Hepatocyte (in vitro differentiated cells): ENCODE results near the gene SYNE2. TPM values are rescaled to one million over a fixed set of nuclear protein-coding genes. Genes with fewer than 3 reads are reported as not detected.

Experiments
- DNase-seq: peaks from one replicate; pipeline ENCODE4 v3.0.0-alpha.2; 2016; ENCODE audit warnings: low spot score
- H2AFZ ChIP-seq: fragments of 200-600 bp; sonication (generic); 2 replicates; pipeline ENCODE4 v1.6.0; 2016; ENCODE audit warnings: antibody characterized with exemption, mild to moderate bottlenecking
- H3K27ac ChIP-seq: fragments of 200-600 bp; sonication (generic); 2 replicates; pipeline ENCODE4 v1.5.1; 2016; ENCODE audit warnings: mild to moderate bottlenecking
- H3K27me3 ChIP-seq: fragments of 200-600 bp; sonication (generic); 2 replicates; pipeline ENCODE4 v1.6.1; 2016
- H3K36me3 ChIP-seq: fragments of 200-600 bp; sonication (generic); replicated peaks from 2 replicates; pipeline ENCODE4 v1.5.1; 2016; ENCODE audit warnings: low read depth; ENCODE audit not compliant: insufficient read depth
- H3K4me1 ChIP-seq: fragments of 200-600 bp; sonication (generic); 2 replicates; pipeline ENCODE4 v1.5.1; 2016; ENCODE audit warnings: mild to moderate bottlenecking, moderate library complexity; ENCODE audit not compliant: insufficient read depth
- H3K4me2 ChIP-seq: fragments of 200-600 bp; sonication (generic); 2 replicates; pipeline ENCODE4 v1.6.0; 2016
- H3K4me3 ChIP-seq: fragments of 200-600 bp; sonication (generic); 2 replicates; pipeline ENCODE4 v1.5.1; 2016; ENCODE audit warnings: mild to moderate bottlenecking
- H3K79me2 ChIP-seq: fragments of 200-600 bp; sonication (generic); 2 replicates; pipeline ENCODE4 v1.6.0; 2017; ENCODE audit warnings: mild to moderate bottlenecking
- H3K9me2 ChIP-seq: fragments of 200-600 bp; sonication (generic); replicated peaks from 2 replicates; pipeline ENCODE4 v1.6.0; 2017; ENCODE audit warnings: mild to moderate bottlenecking; ENCODE audit not compliant: insufficient read depth
- H3K9me3 ChIP-seq: fragments of 200-600 bp; sonication (generic); 2 replicates; pipeline ENCODE4 v1.5.1; 2016; ENCODE audit warnings: low read depth, mild to moderate bottlenecking
- H4K20me1 ChIP-seq: fragments of 200-600 bp; sonication (generic); 2 replicates; pipeline ENCODE4 v1.6.0; 2016; ENCODE audit warnings: mild to moderate bottlenecking; ENCODE audit not compliant: insufficient read depth, poor library complexity, severe bottlenecking
- EZH2 ChIP-seq: fragments of 200-600 bp; sonication (generic); IDR thresholded peaks from 2 replicates; pipeline ENCODE4 v1.6.1; 2016; ENCODE audit warnings: antibody characterized with exemption, mild to moderate bottlenecking, borderline replicate concordance
- EZH2phosphoT487 ChIP-seq: fragments of 200-600 bp; sonication (generic); IDR thresholded peaks from one replicate; pipeline ENCODE4 v1.6.1; 2018; ENCODE audit warnings: antibody characterized with exemption, mild to moderate bottlenecking, low read depth, moderate library complexity; ENCODE audit not compliant: unreplicated experiment, severe bottlenecking
- WGBS: methylation state at CpG from one replicate; pipeline ENCODE4 v1.1.6; 2016; ENCODE audit warnings: low lambda C conversion rate; ENCODE audit errors: missing lambda C conversion rate; 5-methylcytosine and 5-hydroxymethylcytosine counted together
- polyA plus RNA-seq: library from polyadenylated mRNA; unstranded; fragments of >200 nt; fragmentation: Nextera tagmentation; extraction: Ambion mirVana; gene quantifications from 2 replicates; pipeline ENCODE4 v1.2.1, GENCODE V29; 2016
- total RNA-seq: library from RNA; depleted of rRNA; stranded (reverse); fragments of >200 nt; gene quantifications from 2 replicates; pipeline ENCODE4 v1.2.3, GENCODE V29; 2014
- TF ChIP-seq, protein P1 (sequence below): fragments of 200-600 bp; sonication (generic); IDR thresholded peaks from 2 replicates; pipeline ENCODE4 v1.5.1; 2016; ENCODE audit warnings: antibody characterized with exemption, mild to moderate bottlenecking; ENCODE audit not compliant: poor library complexity

SYNE2 gene
- total and polyA plus RNA-seq, 2 experiments from 2014 or later = 21.0 to 58.6 TPM

- no peaks in the 10 kb centered on the region for H3K4me1 ChIP-seq
- no peaks in the 10 kb centered on the region for H3K9me3 ChIP-seq
- no peaks in the 10 kb centered on the region for H3K79me2 ChIP-seq
- H3K9me2 ChIP-seq = no peaks in the 10 kb centered on the region
- H3K4me2 ChIP-seq = no peak overlapping the region
- DNase-seq = no peak
- WGBS = 74% methylated on average over 1 of the region's 1 CpG
- no peaks in the 10 kb centered on the region for H4K20me1 ChIP-seq
- no peak overlapping the region for H3K4me3 ChIP-seq
- H3K27me3 ChIP-seq = no peaks in the 10 kb centered on the region
- no peak overlapping the region for H2AFZ ChIP-seq
- no peak overlapping the region for H3K27ac ChIP-seq
- H3K36me3 ChIP-seq = no peaks in the 10 kb centered on the region
- TF ChIP-seq EZH2 (no peak), EZH2phosphoT487 (no peak)
- TF ChIP-seq, protein P1, sequence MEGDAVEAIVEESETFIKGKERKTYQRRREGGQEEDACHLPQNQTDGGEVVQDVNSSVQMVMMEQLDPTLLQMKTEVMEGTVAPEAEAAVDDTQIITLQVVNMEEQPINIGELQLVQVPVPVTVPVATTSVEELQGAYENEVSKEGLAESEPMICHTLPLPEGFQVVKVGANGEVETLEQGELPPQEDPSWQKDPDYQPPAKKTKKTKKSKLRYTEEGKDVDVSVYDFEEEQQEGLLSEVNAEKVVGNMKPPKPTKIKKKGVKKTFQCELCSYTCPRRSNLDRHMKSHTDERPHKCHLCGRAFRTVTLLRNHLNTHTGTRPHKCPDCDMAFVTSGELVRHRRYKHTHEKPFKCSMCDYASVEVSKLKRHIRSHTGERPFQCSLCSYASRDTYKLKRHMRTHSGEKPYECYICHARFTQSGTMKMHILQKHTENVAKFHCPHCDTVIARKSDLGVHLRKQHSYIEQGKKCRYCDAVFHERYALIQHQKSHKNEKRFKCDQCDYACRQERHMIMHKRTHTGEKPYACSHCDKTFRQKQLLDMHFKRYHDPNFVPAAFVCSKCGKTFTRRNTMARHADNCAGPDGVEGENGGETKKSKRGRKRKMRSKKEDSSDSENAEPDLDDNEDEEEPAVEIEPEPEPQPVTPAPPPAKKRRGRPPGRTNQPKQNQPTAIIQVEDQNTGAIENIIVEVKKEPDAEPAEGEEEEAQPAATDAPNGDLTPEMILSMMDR = no peak
Observed at GRCh38 chr14:64061115-64061514, 208.3 kb downstream of the SYNE2 start.

- H3K4me1 ChIP-seq = no peaks in the 10 kb centered on the region
- H2AFZ ChIP-seq = no peak overlapping the region
- H3K9me2 ChIP-seq = no peaks in the 10 kb centered on the region
- no peaks in the 10 kb centered on the region for H3K9me3 ChIP-seq
- no peak for DNase-seq
- H3K36me3 ChIP-seq = no peaks in the 10 kb centered on the region
- 90% methylated on average over 1 of the region's 1 CpG for WGBS
- H3K27ac ChIP-seq = no peak overlapping the region
- no peak for TF ChIP-seq EZH2phosphoT487
- H3K27me3 ChIP-seq = no peaks in the 10 kb centered on the region
- no peaks in the 10 kb centered on the region for H4K20me1 ChIP-seq
- no peaks in the 10 kb centered on the region for H3K79me2 ChIP-seq
- H3K4me2 ChIP-seq = no peak overlapping the region
- no peak overlapping the region for H3K4me3 ChIP-seq
Observed at GRCh38 chr14:64061706-64062105, 208.9 kb downstream of the SYNE2 start.

DNA sequence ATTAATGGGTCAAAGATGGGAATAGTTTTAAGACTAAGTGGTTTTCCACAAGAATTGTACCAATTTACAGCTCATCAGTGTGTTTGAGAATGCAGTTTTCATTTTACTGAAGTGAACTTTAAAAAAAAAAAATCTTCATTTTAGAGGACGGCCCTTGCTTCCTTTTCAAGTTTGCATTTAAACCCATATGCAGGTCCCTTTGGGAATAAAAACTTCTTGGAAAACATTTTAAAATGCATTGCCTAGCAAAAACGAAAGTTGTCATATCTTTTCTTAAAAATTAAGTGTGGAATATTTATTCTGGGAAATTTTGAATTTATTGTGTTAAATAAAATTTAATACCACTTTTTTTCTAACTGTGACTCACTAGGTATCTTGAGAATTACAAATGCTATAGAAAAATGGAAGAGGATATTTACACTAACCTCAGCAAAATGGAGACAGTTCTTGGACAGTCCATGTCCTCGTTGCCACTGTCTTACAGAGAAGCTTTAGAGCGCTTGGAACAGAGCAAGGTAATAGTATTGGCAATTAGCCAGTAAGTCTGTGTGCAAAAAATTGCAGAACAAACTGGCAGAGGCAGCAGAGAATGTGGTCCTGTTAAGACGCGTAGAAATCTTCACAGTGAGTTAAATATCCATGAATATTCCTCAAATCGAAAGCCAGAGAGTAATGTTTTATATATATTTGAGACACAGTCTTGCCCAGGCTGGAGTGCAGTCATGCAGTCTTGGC, 209.7 kb downstream of the SYNE2 start:
- H3K4me2 ChIP-seq = no peak overlapping the region
- no peaks in the 10 kb centered on the region for H3K4me1 ChIP-seq
- no peak overlapping the region for H3K27ac ChIP-seq
- no peaks in the 10 kb centered on the region for H3K79me2 ChIP-seq
- no peaks in the 10 kb centered on the region for H3K27me3 ChIP-seq
- no peaks in the 10 kb centered on the region for H3K36me3 ChIP-seq
- no peak overlapping the region for H2AFZ ChIP-seq
- no peak overlapping the region for H3K4me3 ChIP-seq
- no peak for DNase-seq
- TF ChIP-seq, protein P1 = no peak
- TF ChIP-seq EZH2 (no peak), EZH2phosphoT487 (no peak)
- H3K9me2 ChIP-seq = no peaks in the 10 kb centered on the region
- no peaks in the 10 kb centered on the region for H3K9me3 ChIP-seq
- WGBS = 91% methylated on average over 7 of the region's 7 CpGs
- H4K20me1 ChIP-seq = no peaks in the 10 kb centered on the region

DNA sequence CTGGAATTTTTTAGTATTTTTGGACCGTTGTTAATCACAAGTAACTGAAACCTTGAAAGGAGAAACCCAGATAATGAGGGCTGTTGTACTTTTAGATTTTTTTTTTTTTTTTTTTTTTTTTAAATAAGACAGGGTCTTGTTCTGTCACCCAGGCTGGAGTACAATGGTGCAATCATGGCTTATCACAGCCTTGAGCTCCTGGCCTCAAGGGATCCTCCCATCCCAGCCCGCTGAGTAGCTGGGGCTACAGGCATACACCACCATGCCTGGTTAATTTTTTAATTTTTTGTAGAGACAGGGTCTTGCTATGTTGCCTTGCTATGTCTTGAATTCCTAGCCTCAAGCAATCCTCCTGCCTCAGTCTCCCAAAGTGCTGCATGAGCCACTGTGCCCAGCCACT, 211.6 kb downstream of the SYNE2 start:
- TF ChIP-seq, protein P1 = no peak
- no peak for TF ChIP-seq EZH2
- TF ChIP-seq EZH2phosphoT487 = no peak
- H3K27me3 ChIP-seq = no peaks in the 10 kb centered on the region

More for the DNA sequence above, 211.6 kb downstream of the SYNE2 start:
- no peaks in the 10 kb centered on the region for H3K4me1 ChIP-seq
- no peaks in the 10 kb centered on the region for H3K36me3 ChIP-seq
- no peaks in the 10 kb centered on the region for H3K79me2 ChIP-seq
- H3K4me2 ChIP-seq = no peak overlapping the region
- H3K9me3 ChIP-seq = no peaks in the 10 kb centered on the region
- no peak overlapping the region for H2AFZ ChIP-seq
- H4K20me1 ChIP-seq = no peaks in the 10 kb centered on the region
- H3K4me3 ChIP-seq = no peak overlapping the region
- H3K27ac ChIP-seq = no peak overlapping the region
- WGBS = 93% methylated on average over 2 of the region's 2 CpGs
- H3K9me2 ChIP-seq = no peaks in the 10 kb centered on the region
- no peak for DNase-seq
